ENCODE results near the gene C10orf88. TPM values are rescaled to one million over a fixed set of nuclear protein-coding genes. Genes with fewer than 3 reads are reported as not detected.

C10orf88 gene
- total and polyA plus RNA-seq, 4 donors, result 3.7 to 17.1 (median 5.0) TPM

- Histone ChIP-seq H3K27me3 (ENCODE audit: control insufficient read depth in 3 of 3, insufficient read depth in 3 of 3, low read length in 2 of 3) (no peaks in the 10 kb centered on the region), H3K9me3 (ENCODE audit: control insufficient read depth in 4 of 4, insufficient read depth in 3 of 4, low read length in 3 of 4) (no peaks in the 10 kb centered on the region), H3K4me3 (no peak overlapping the region), H3K4me1 (ENCODE audit: control insufficient read depth in 5 of 5, insufficient read depth in 5 of 5, low read length in 5 of 5) (no peaks in the 10 kb centered on the region), H3K27ac (ENCODE audit: low read depth in 1 of 2, low read length in 1 of 2) (no peak overlapping the region), H3K36me3 (ENCODE audit: control insufficient read depth in 4 of 4, insufficient read depth in 4 of 4, low read length in 4 of 4) (no peaks in the 10 kb centered on the region), H3K9ac (ENCODE audit: insufficient read depth in 1 of 2, low read length in 2 of 2) (no peak overlapping the region)
- 88 to 90% methylated on average over 5 of the region's 5 CpGs for WGBS, 2 donors
- no peak for TF ChIP-seq CTCF (IDR thresholded peaks at IDR 0.05; ENCODE audit: control extremely low read depth, extremely low read depth)
- ATAC-seq (ENCODE audit: insufficient read depth, low FRiP score) (no peak), DNase-seq (no peak)
Measured at GRCh38 chr10:122894261-122894944, 59.6 kb downstream of the C10orf88 start.

- ATAC-seq (ENCODE audit: insufficient read depth, low FRiP score), result no peak
- H3K4me3 ChIP-seq, result no peak overlapping the region
- no peak overlapping the region for H3K27ac ChIP-seq (ENCODE audit: low read depth in 1 of 2, low read length in 1 of 2)
- H3K4me1 ChIP-seq (ENCODE audit: control insufficient read depth in 5 of 5, insufficient read depth in 5 of 5, low read length in 5 of 5), result peaks cover 0 to 8% (median 5%) of the 10 kb centered on the region in 5 donors
- no peak for TF ChIP-seq CTCF (IDR thresholded peaks at IDR 0.05; ENCODE audit: control extremely low read depth, extremely low read depth)
- no peak overlapping the region for H3K9ac ChIP-seq (ENCODE audit: insufficient read depth in 1 of 2, low read length in 2 of 2)
- peaks cover 0 to 4% (median 0%) of the 10 kb centered on the region in 3 donors for H3K27me3 ChIP-seq (ENCODE audit: control insufficient read depth in 3 of 3, insufficient read depth in 3 of 3, low read length in 2 of 3)
- 85 to 95% methylated on average over 1 of the region's 1 CpG for WGBS, 2 donors
- H3K36me3 ChIP-seq (ENCODE audit: control insufficient read depth in 4 of 4, insufficient read depth in 4 of 4, low read length in 4 of 4), result no peaks in the 10 kb centered on the region
- H3K9me3 ChIP-seq (ENCODE audit: control insufficient read depth in 4 of 4, insufficient read depth in 3 of 4, low read length in 3 of 4), result no peaks in the 10 kb centered on the region
- DNase-seq, result no peak
Measured at GRCh38 chr10:122884166-122884565, 69.9 kb downstream of the C10orf88 start.

GRCh38 chr10:122882766-122883165 lies 71.3 kb downstream of the C10orf88 start:
- ATAC-seq (ENCODE audit: insufficient read depth, low FRiP score) (no peak), DNase-seq (no peak)
- TF ChIP-seq CTCF (IDR thresholded peaks at IDR 0.05; ENCODE audit: control extremely low read depth, extremely low read depth), result no peak
- H3K4me3 ChIP-seq, result no peak overlapping the region
- no peaks in the 10 kb centered on the region for H3K36me3 ChIP-seq (ENCODE audit: control insufficient read depth in 4 of 4, insufficient read depth in 4 of 4, low read length in 4 of 4)
- peaks cover 0 to 4% (median 0%) of the 10 kb centered on the region in 3 donors for H3K27me3 ChIP-seq (ENCODE audit: control insufficient read depth in 3 of 3, insufficient read depth in 3 of 3, low read length in 2 of 3)
- no peak overlapping the region for H3K27ac ChIP-seq (ENCODE audit: low read depth in 1 of 2, low read length in 1 of 2)
- H3K9ac ChIP-seq (ENCODE audit: insufficient read depth in 1 of 2, low read length in 2 of 2), result no peak overlapping the region
- peaks cover 0 to 10% (median 5%) of the 10 kb centered on the region in 5 donors for H3K4me1 ChIP-seq (ENCODE audit: control insufficient read depth in 5 of 5, insufficient read depth in 5 of 5, low read length in 5 of 5)
- no peaks in the 10 kb centered on the region for H3K9me3 ChIP-seq (ENCODE audit: control insufficient read depth in 4 of 4, insufficient read depth in 3 of 4, low read length in 3 of 4)

Other genes starting within 250 kb of the C10orf88 start
- gene CUZD1, start 108.4 kb downstream of the C10orf88 start, total RNA-seq, result 1 to 10 TPM in 1 of 2 donors, under 1 TPM in 1; 0.94 to 1.5 TPM
- gene CUZD1, start 108.4 kb downstream of the C10orf88 start, polyA plus RNA-seq, result 1 to 10 TPM in 1 of 2 donors, under 1 TPM in 1; 0.29 to 1.0 TPM
- 1 to 10 TPM; 3.0 to 7.8 TPM for gene FAM24B, start 74.6 kb downstream of the C10orf88 start, total RNA-seq
- gene FAM24B, start 74.6 kb downstream of the C10orf88 start, polyA plus RNA-seq, result 1 to 10 TPM; 1.6 to 3.3 TPM
- gene FAM24A, start 43.6 kb downstream of the C10orf88 start, total RNA-seq, result not detected
- gene FAM24A, start 43.6 kb downstream of the C10orf88 start, polyA plus RNA-seq, result not detected
- 1 to 10 TPM; 1.8 to 5.0 TPM for gene PSTK, start 26.2 kb upstream of the C10orf88 start, total RNA-seq
- 1 to 10 TPM; 1.9 to 4.7 TPM for gene PSTK, start 26.2 kb upstream of the C10orf88 start, polyA plus RNA-seq
- 10 to 100 TPM; 12.1 to 19.9 TPM for gene IKZF5, start 54.6 kb upstream of the C10orf88 start, total RNA-seq
- 10 to 100 TPM in 1 of 2 donors, 1 to 10 TPM in 1; 6.1 to 11.0 TPM for gene IKZF5, start 54.6 kb upstream of the C10orf88 start, polyA plus RNA-seq
- gene ACADSB, start 54.8 kb upstream of the C10orf88 start, total RNA-seq, result 10 to 100 TPM; 20.4 to 36.2 TPM
- gene ACADSB, start 54.8 kb upstream of the C10orf88 start, polyA plus RNA-seq, result 1 to 10 TPM; 8.2 to 9.5 TPM
- gene HMX3, start 181.7 kb upstream of the C10orf88 start, total RNA-seq, result not detected
- not detected for gene HMX3, start 181.7 kb upstream of the C10orf88 start, polyA plus RNA-seq
- not detected for gene HMX2, start 193.9 kb upstream of the C10orf88 start, total RNA-seq
- gene HMX2, start 193.9 kb upstream of the C10orf88 start, polyA plus RNA-seq, result not detected
- gene BUB3, start 200.2 kb upstream of the C10orf88 start, total RNA-seq, result 100 to 1,000 TPM in 1 of 2 donors, 10 to 100 TPM in 1; 56.6 to 114 TPM
- 10 to 100 TPM; 35.4 to 71.6 TPM for gene BUB3, start 200.2 kb upstream of the C10orf88 start, polyA plus RNA-seq